HG03432 (cell line): ENCODE data around the gene KCNT2.
"Not testable (repeated sequence)": the region's sequence is repeated elsewhere in the genome, so short reads cannot be mapped to it uniquely, and the experiment has no call there.

Experiments
- ATAC-seq: cut with Tn5 transposase; IDR thresholded peaks from one replicate; pipeline ENCODE4 v1.9.1; 2021; ENCODE audit warnings: mild to moderate bottlenecking, moderate library complexity; ENCODE audit not compliant: unreplicated experiment

Gene KCNT2

GRCh38 chr1:196593955-196594354, 14.3 kb downstream of the KCNT2 start:
- ATAC-seq: no peak

GRCh38 chr1:196590959-196591358, 17.3 kb downstream of the KCNT2 start:
- no peak for ATAC-seq

- no peak for ATAC-seq
Measured at GRCh38 chr1:196590012-196590708, 18.1 kb downstream of the KCNT2 start.

- ATAC-seq: no peak
Measured at GRCh38 chr1:196584696-196585095, 23.5 kb downstream of the KCNT2 start.

- ATAC-seq: no peak
Measured at GRCh38 chr1:196577386-196577785, 30.9 kb downstream of the KCNT2 start.

GRCh38 chr1:196573226-196573625, 35.0 kb downstream of the KCNT2 start:
- no peak for ATAC-seq

GRCh38 chr1:196567238-196567637, 41.0 kb downstream of the KCNT2 start:
- ATAC-seq: no peak

- no peak for ATAC-seq
Measured at GRCh38 chr1:196563768-196564167, 44.5 kb downstream of the KCNT2 start.

GRCh38 chr1:196559314-196559713, 48.9 kb downstream of the KCNT2 start:
- no peak for ATAC-seq

GRCh38 chr1:196558411-196558810, 49.8 kb downstream of the KCNT2 start:
- ATAC-seq: peak; percentile 81

GRCh38 chr1:196557797-196558196, 50.4 kb downstream of the KCNT2 start:
- no peak for ATAC-seq

GRCh38 chr1:196550731-196551130, 57.5 kb downstream of the KCNT2 start:
- no peak for ATAC-seq

GRCh38 chr1:196546272-196547111, 61.7 kb downstream of the KCNT2 start:
- ATAC-seq: no peak

- ATAC-seq: no peak
Measured at GRCh38 chr1:196545222-196545621, 63.0 kb downstream of the KCNT2 start.

- no peak for ATAC-seq
Measured at GRCh38 chr1:196544617-196545016, 63.6 kb downstream of the KCNT2 start.

- ATAC-seq: no peak
Measured at GRCh38 chr1:196543833-196544232, 64.4 kb downstream of the KCNT2 start.

GRCh38 chr1:196538473-196538872, 69.8 kb downstream of the KCNT2 start:
- ATAC-seq: no peak

GRCh38 chr1:196535727-196536126, 72.5 kb downstream of the KCNT2 start:
- ATAC-seq: no peak

- no peak for ATAC-seq
Measured at GRCh38 chr1:196531737-196532524, 76.3 kb downstream of the KCNT2 start.

- ATAC-seq: no peak
Measured at GRCh38 chr1:196527919-196528318, 80.3 kb downstream of the KCNT2 start.

GRCh38 chr1:196522574-196523345, 85.5 kb downstream of the KCNT2 start:
- ATAC-seq: not testable (repeated sequence)
